GM21360 (cell line): ENCODE results near the gene ITK.

Source experiments
- ATAC-seq: cut with Tn5 transposase; IDR thresholded peaks from one replicate; pipeline ENCODE4 v1.9.1; 2021; ENCODE audit warnings: mild to moderate bottlenecking, moderate library complexity; ENCODE audit not compliant: unreplicated experiment

Gene ITK

DNA sequence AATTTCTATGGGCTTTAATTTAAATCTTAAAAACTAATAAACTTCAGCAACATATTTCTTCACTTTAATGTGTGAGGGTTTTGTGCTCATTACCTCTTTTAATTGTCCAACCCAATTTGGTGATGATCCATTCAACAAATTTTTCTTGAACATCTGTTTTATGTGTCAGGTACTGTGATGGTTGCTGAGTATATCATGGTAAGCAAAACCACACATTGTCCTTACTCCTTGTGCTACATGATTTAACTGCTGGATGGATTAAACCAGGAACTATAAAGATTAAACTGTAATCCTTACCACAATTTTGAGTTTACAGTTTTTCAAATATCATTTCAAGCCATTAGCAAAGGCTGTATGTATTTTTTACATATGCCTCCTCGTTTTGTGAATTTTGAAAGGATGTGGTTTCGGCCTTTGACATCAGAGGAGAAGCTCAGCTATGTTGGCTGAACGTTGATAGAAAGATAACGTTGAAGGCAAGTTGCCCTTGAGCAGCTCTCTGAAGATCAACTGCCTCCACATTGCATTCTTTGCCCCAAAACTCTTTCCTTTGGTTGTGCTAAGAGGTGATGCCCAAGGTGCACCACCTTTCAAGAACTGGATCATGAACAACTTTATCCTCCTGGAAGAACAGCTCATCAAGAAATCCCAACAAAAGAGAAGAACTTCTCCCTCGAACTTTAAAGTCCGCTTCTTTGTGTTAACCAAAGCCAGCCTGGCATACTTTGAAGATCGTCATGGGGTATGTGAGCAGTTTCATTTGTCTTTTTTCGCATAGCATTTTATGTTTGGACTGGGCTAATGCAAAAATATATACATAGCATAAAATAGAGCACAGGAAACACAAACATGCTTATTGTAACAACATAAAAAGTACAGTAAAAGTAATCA lies at the start of gene ITK:
ITK (plus strand) TSS at position 467 of the 891 bp plus-strand sequence; CDS start at position 605, 138 bp downstream.
- ATAC-seq, result no peak

DNA sequence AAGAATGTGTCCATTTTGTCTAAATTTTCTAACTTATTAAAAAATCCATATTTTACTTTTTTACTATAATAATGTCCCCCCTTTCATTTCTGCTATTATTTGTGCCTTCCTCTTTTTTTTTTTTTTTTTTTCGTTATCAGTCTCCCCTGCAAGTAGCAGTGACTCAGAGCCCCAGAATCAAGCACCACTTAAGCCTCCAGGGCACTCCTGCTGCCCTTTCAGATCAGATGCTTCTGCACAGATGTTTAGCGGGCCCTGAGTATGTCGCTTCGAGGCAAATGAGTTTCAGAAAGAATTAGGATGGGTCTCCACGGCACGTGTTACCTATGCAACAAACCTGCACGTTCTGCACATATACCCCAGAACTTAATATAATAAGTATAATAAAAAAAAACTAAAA lies 49.7 kb upstream of the ITK start:
- ATAC-seq, result peak; percentile 83

DNA sequence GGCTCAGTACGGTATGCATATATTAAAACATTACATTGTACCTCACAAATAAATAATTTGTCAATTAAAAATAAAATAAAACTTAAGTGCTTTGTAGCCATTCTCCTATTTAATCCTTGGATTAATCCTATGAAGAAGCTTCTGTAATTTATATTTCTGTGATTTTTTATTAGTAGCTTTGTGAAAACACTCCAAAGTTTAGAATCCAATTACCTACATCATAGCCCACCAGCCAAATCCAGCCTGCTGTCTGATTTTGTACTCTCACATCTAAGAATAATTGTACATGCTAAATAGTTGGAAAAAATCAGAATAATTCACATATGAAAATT lies 48.4 kb upstream of the ITK start:
- no peak for ATAC-seq

DNA sequence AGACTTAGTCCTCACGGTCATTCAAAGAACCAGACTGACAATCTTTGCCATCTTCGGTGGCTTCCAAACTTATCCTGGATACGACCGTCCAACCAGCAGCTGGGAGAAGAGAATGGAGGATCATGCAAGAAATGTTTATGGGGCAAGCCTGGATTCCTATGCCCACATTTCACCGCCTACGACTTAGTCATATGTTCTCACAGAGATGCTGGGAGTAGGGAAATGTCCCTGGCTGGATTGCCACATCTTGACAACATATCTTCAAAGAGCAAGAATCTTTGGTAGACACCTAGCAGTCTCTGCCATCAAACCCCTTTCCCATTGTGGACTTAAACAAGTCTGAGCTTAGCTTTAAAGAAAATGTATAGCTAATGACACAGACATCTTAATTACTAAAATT lies 42.9 kb upstream of the ITK start:
- no peak for ATAC-seq

DNA sequence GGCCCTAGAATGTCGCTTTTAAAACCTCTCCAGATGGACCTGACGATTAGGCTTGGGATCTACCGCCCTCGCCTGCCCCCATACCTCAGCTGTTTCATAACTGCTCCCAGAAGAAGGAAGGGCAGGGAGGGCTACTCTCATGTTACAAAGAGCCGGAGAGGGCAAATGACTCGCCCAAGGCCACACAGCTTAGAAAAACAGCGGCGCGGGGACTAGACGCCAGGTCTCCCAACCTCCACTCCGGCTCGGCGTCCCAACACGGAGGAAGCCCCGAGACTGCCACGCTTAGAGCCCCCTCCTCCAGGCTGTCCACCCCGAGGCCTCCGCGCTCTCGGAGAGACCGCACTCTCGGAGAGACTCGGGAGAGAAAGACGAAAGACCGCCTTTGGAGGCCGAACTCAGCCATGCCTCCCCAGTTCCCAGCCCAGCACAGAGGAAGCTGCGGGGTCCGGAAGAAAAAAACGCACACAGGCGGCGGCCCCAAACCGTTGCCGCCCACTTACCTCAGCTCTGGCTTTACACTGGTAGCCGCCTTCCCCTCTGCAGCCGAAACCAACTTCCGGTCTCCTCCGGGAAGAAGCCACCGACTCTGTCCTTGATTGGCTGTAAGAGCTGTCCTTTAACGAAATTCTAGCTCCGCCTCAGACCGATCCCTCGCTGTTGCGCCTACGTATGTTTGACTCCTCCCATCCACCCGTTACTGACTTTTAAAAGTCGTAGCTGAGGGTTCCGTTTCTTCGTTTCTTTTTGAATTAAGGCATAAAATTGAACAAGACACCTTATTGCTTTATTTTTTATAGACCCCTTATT lies 38.1 kb upstream of the ITK start, which contains the start of gene MED7:
MED7 (minus strand) TSS at position 549 of the 810 bp plus-strand sequence. CDS start 3,434 bp downstream, outside the sequence.
- ATAC-seq, result peak; percentile 100

DNA sequence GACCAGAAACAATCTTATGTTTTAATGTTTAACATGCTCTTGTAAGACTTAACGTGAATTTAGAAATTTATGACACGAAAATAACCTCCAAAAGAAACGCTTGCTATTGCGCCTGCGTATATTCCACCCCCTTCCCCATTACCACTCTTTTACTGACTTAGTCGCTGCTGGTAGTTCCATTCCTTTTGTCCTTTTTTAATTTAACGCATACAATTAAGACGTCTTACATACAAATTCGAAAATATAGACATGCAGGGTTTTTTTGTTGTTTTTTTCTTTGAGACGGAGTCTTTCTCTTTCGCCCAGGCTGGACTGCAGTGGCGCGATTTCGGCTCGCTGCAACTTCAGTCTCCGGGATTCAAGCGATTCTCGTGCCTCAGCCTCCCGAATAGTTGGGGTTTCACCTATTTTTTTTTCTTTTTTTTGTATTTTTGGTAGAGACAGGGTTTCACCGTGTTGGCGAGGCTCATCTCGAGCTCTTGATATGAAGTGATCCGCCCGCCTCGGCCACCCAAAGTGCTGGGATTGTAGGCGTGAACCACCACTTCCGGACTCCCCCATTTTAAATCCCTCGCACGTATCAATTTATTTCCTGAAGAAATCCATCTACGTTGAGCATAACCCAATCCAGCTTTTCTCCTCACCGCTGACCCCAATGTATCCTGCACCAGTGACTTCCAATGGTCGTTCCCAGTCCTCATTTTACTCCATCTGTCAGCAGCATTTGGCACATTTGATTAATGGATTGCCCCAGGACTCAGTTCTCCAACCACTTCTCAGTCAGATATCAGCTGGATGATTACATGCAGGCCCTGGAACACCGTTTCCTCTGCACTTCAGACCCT lies 37.3 kb upstream of the ITK start:
- peak; percentile 23 for ATAC-seq

DNA sequence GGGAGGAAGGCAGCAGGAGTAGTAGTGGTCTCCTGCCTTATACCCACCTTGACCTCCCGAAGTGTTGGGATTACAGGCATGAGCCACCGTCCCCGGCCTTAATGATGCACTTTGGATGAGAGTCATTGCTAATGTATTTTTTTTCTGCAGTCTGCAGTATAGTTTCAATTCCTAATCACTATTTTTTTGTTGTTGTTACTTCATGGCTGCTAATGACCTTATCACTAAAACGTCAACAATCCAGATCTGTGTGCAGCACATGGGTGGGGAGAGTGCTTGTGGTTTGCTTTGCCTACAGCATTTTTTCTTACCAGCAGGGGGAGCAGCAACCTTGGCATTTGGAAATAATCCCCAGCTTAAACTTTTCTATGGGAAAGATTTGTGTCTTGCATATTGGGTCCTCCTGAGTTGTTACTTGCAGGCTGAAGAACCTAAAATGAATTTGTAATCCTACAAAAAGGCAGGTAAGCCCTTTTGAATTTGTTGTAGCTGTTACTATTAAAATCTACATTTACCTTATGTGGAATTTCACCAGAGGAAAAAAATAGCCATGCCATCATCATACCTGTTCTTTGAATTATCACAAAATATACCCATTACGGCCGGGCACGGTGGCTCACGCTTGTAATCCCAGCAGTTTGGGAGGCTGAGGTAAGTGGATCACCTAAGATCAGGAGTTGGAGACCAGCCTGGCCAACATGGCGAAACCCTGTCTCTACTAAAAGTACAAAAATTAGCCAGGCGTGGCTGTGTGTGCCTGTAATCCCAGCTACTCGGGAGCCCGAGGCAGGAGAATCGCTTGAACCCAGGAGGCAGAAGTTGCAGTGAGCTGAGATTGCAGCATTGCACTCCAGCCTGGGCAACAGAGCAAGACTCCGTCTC lies 31.7 kb upstream of the ITK start:
- peak; percentile 61 for ATAC-seq

DNA sequence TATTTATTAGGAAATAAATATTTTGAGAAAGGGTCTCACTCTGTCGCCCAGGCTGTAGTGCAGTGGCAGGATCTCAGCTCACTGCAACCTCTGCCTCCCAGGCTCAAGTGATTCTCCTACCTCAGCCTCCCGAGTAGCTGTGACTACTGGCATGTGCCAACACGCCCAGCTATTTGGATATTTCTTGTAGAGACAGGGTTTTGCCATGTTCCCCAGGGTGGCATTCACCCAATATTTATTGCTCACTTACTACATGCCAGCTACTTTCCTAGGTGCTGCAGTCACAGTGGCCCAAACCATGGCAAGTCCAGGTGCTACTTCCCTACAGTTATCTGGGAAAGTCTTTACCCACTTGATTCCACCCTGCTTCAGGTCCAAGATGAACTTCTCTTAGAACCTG lies 29.6 kb upstream of the ITK start:
- ATAC-seq, result no peak

DNA sequence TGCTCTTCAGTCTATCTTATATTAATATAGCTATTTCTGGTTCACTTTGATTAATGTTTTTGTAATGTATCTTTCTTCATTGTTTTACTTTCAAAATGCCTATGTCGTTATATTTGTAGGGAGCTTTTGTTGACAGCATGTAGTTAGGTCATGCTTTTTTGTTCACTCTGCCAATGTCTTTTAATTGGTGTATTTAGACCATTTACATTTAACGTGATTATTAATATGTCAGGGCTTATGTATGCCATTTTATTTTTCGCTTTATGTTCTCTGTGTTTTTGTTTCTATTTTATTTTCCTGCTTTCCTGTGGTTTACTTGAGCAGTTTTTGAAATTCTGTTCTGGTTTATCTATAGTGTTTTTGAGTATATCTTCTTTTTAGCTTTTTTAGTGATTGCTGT lies 25.3 kb upstream of the ITK start:
- no peak for ATAC-seq

DNA sequence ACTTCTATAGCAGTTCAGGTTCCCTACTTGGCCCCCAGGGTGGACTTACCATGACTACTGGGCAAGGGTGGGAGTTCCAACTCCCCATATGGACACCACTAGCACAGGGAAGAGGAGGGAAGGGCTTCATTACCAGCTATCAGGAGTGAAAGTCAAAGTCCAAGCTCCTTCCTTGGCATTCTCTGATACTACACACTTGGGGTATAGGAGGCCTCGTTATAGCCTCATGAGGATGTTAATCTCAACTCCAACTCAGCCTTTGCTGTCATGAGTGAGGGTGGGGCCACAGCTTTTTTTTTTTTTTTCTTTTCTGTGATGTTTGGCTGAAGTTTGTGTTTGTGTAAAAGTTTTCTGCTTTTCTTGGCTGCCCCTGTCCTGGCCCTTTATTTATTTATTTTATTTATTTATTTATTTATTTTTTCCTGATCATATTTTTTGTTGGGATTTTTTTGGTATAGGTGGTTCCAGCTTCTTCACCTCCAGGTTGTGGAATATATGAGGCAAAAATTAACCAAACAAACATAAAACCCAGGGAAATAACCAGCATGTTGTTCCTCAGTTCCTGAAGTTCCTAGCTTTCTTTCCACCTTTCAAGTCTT lies 23.2 kb upstream of the ITK start:
- ATAC-seq, result no peak

DNA sequence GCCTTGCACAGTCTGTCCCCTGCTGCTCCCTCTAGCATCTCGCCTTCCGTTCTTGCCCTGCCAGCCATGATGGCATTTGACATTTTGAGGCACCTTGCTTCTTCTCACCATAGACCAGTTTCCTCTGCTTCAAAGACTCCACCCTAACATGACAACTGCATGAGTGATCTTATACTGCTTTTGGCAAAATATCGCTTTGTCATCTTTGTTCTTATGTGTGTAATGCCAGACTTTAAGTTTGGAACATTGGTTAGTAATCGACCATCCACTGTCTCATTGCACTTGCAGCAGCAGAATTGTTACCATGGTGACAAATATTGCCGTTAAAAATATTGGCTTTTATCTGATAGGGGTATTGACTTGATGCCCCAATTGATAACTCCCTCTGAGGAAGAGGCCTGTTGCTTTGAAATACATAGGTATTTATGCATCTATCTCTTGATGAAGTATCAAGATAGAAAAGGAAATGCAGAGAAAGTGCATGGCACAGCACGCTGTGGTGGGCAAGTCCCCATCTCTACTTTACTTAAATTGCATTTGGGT lies 21.4 kb upstream of the ITK start:
- ATAC-seq, result no peak

DNA sequence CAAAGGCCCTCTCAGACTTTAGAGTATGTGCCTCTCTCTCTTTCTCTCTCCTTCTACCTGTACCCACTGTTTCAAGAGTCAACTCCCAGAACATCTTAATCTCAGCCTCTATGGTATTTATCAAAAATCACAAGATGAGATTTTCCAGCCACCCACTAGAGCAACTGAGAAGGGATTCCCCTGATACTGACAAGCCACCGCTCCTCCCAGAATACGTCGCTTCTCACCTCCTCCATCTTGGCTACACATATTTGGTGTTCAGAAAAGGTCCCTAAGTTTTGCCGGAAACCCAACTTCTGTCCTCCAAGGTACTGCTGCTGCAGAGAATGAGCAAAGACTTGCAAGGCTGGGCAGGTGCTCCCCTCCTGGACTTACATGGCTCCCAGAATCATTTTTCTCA lies 20.6 kb upstream of the ITK start:
- no peak for ATAC-seq

DNA sequence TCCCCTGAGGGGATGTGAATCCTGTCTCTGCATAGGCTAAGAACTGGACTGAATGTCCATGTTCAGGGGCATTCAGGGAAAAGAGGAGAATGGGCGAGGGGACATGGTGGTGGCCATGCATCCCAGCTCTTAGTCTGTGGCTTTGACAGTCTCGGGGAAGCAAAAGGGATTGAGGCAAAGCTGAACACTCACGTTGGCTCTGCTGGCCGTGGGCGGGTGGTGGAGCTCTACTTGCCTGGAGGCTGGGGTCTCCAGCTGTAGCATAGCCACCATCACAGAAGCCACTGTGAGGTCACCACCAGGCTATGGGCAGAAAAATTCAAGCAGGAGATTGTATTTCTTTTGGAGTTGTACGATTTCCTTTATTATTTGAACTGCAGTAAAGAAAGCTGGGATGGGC lies 18.6 kb upstream of the ITK start:
- no peak for ATAC-seq

DNA sequence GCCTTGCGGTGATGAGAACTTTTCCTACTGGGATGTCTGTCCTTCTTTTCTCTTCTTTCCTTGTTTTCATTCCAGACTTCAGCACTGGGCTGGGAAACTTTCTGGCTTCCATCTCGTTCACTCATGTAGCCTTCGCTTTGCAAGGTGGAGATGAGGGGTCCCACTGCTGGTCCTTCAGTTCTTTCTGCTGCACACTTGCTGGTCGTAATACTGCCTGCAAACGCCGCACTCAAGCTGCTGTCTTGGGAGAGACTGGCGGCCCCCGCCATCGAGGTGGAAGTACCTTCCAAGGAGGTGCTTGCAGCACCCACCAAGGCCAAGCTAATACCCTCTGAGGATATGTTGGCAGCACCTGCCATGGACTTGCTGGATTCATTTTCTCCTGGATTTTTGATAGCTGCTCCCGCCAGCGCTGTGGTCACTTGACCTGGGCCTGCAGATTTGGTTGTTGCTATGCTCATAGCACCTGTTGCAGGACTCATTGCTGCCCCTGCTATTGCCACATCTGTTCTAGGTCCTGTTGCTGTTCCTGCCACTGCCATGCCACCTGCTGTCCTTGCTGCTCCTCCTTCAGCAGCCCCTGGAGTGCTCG lies 17.6 kb upstream of the ITK start:
- no peak for ATAC-seq

DNA sequence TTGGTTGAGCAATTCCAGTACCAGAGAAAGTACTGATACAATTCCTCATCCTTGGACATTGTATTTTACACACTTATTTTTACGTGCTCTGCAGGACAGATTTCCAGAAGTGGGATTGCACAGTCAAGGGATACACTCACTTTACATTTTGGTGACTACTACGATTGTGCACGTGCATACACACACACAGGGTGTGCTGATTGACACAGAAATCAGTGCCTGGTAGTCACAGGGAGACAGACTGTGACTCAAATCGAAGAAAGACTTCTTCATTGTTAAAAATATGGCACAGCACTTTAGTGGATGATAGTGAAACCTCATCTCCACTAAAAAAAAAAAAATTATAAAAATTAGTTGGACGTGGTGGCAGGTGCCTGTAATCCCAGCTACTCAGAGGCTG lies 16.1 kb upstream of the ITK start:
- ATAC-seq, result no peak

DNA sequence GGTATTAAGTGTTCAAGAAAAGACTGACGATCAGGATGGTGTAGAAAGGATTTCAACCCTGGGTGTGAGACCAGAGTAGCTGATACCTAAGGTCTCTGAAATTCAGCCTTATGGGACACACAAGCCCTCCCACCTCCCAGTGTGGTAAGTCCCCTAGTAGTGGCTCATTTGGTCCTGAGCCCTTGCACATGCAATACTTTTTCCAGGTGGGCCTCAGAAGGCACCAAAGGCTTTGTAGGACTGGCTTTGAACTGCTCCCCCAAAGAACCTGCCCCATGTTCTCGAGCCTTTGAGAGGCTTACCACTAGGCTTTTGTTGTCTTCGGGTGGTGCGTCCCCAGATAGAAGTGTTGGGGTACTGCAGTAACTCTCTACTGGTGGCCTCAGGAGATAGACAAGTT lies 15.4 kb upstream of the ITK start:
- no peak for ATAC-seq

DNA sequence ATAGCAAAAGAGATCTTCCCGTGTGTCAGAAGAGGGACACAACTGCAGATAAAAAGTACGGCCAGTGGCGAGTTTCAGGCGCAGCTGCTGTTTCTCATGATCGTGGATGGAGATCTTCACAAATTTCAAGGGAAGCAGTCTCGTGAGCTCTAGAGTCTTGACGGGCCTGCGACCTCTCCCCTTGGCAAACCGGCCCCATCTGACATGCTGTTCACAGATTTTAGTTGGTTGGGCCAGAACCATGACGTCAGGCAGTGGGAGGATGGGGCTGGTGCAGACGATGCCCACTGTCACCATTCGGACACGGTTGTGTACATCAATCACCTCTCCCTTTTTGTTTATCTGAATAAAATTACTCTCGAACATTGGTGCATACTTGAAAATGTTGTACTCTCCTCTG lies 15.0 kb upstream of the ITK start:
- ATAC-seq, result no peak

DNA sequence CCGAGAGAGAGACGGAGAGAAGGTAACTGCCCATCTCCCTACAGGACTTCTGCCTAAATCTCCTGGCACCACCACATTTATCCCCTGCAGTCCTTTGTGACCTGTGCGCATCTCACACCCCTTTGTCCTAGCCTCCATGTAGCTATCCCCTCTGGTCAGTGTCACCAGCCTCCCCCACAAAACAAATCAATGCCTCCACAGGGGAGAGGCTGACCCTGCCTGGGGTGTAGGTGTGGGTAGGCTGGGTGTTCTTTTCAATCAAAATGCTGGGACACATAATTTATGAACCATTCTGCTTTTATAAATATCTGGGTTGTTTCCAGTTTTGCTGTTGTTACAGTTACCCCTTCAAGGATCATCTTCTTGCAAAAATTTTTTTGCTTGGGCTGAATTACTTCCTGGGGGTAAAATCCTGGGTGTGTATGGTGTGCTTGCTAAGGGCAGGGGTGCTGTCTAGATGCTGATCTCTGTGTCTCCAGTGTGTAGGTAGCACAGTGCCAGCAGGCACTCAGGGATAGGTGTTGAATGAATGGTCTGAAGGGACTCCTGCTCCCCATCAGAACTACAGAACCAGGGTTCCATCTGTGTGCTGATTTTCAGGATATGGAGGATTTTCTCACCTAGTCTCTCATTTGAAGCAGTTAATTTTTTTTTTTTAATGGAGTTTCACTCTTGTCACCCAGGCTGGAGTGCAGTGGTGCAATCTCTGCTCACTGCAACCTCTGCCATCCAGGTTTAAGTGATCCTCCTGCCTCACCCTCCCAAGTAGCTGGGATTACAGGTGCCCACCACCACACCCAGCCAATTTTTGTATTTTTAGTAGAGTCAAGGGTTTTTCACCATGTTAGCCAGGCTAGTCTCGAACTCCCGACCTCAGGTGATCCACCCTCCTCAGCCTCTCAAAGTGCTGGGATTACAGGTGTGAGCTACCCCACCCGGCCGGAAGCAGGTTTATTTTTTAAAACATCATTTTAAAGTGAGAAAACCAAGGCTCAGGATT lies 14.1 kb upstream of the ITK start, which contains the start of gene GARIN3:
GARIN3 (minus strand) TSS at position 51 of the 1,000 bp plus-strand sequence. CDS start 96 bp downstream, outside the sequence.
- no peak for ATAC-seq
